ENCODE measurements around the gene FGD4. TPM values are rescaled to one million over a fixed set of nuclear protein-coding genes. Genes with fewer than 3 reads are reported as not detected.

Gene FGD4
- total RNA-seq, 1 donor from 2014 or later = 65.5 TPM

DNA sequence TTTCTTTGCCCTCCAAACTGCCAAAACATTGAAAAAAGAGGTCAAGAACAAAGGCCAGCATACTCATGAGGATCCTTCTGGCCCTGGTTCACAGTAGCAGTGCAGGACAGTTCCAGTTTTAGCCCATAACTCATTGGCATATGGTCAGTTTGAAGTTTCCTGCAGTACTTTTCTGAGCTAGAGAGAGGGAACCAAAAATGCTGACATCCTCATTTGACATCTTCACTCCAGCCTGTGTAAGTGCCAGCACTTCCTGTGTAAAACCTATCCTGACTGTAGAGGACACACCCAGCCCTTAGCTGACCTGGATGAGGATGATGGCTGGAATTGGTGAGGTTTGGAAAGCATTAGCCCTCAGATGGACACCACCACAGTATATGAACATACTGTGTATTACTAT is 84.1 kb downstream of the FGD4 start:
- DNase-seq (no peak), ATAC-seq (peak; percentile 76)
- TF ChIP-seq, protein P1, sequence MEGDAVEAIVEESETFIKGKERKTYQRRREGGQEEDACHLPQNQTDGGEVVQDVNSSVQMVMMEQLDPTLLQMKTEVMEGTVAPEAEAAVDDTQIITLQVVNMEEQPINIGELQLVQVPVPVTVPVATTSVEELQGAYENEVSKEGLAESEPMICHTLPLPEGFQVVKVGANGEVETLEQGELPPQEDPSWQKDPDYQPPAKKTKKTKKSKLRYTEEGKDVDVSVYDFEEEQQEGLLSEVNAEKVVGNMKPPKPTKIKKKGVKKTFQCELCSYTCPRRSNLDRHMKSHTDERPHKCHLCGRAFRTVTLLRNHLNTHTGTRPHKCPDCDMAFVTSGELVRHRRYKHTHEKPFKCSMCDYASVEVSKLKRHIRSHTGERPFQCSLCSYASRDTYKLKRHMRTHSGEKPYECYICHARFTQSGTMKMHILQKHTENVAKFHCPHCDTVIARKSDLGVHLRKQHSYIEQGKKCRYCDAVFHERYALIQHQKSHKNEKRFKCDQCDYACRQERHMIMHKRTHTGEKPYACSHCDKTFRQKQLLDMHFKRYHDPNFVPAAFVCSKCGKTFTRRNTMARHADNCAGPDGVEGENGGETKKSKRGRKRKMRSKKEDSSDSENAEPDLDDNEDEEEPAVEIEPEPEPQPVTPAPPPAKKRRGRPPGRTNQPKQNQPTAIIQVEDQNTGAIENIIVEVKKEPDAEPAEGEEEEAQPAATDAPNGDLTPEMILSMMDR (IDR thresholded peaks at IDR 0.05) = no peak
- Histone ChIP-seq H3K36me3 (no peaks in the 10 kb centered on the region), H3K4me3 (no peak overlapping the region), H3K9me3 (no peaks in the 10 kb centered on the region), H3K4me1 (no peaks in the 10 kb centered on the region), H3K27me3 (no peaks in the 10 kb centered on the region), H3K27ac (peak overlapping the region; percentile 55)
- intact Hi-C loops (cut with DNase I) = no loop called here

DNA sequence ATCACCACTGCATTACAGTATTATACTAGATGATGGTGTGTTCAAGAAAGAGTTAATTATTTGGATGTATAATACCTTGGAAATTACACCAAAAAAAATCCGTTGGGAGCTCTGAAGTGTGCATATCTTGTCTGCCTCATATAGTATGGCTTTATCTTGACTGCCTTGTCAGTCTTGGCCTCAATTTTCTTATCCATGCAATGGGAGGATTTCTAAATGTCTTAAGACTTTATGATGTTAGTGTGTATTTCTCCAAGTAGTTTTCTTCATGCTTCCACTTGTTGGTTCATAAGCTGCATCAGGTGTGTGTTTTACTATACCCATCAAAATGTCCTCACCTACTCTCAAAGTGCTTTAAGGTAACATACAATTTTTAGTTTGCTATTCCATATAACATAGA is 84.6 kb downstream of the FGD4 start:
- Histone ChIP-seq H3K27ac (no peak overlapping the region), H3K27me3 (no peaks in the 10 kb centered on the region), H3K4me1 (no peaks in the 10 kb centered on the region), H3K9me3 (no peaks in the 10 kb centered on the region), H3K36me3 (no peaks in the 10 kb centered on the region), H3K4me3 (no peak overlapping the region)
- ATAC-seq (no peak), DNase-seq (no peak)
- intact Hi-C loops (cut with DNase I) = no loop called here
- TF ChIP-seq, protein P1 (IDR thresholded peaks at IDR 0.05) = no peak

DNA sequence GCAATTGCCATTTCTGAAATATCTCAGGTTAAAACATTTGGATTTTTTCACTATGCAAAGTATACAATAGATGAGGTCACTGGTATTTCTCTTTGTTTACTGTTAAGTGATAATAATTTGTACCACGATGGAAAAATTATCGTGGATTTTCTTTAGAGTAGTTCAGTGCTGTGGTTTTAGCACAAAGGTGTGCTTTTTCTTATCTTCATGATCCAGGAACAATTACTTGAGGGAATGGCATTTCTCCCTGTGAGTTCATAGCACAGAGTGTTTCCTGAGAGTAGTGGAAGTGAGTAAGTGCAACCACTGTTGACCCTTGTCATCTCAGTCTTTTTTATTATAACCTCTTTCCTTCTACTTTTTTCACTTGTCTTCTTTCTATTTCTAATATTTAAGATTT is 86.8 kb downstream of the FGD4 start:
- TF ChIP-seq, protein P1 (IDR thresholded peaks at IDR 0.05) = no peak
- intact Hi-C loops (cut with DNase I) = no loop called here
- no peaks in the 10 kb centered on the region for H3K36me3 ChIP-seq
- no peaks in the 10 kb centered on the region for H3K27me3 ChIP-seq
- H3K4me1 ChIP-seq = no peaks in the 10 kb centered on the region
- peak overlapping the region; percentile 81 for H3K27ac ChIP-seq
- no peaks in the 10 kb centered on the region for H3K9me3 ChIP-seq
- DNase-seq = no peak
- ATAC-seq = peak; percentile 57
- H3K4me3 ChIP-seq = peak overlapping the region; percentile 42

DNA sequence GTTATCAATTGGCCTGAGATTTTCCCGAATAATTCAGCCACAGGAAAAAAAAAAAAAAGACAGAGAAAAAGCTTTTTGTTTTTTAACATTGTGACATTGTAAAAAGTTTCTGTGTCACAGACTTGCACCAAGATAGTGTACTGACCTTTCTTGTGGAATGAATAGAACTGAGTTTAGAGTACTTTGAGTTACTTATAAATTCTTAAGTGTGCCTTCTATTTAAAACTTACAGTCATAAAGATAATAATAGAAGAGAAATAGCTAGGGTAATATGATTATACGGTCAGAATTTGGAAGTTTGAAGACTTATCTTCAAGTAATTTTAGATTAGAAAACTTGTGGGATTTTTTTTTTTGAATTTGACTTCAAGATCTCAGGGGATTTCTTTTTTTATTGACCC is 88.8 kb downstream of the FGD4 start:
- TF ChIP-seq, protein P1 (IDR thresholded peaks at IDR 0.05) = no peak
- Histone ChIP-seq H3K27ac (no peak overlapping the region), H3K9me3 (no peaks in the 10 kb centered on the region), H3K4me1 (no peaks in the 10 kb centered on the region), H3K27me3 (no peaks in the 10 kb centered on the region), H3K4me3 (peak overlapping the region; percentile 42), H3K36me3 (no peaks in the 10 kb centered on the region)
- intact Hi-C loops (cut with DNase I) = no loop called here
- no peak for ATAC-seq
- no peak for DNase-seq

DNA sequence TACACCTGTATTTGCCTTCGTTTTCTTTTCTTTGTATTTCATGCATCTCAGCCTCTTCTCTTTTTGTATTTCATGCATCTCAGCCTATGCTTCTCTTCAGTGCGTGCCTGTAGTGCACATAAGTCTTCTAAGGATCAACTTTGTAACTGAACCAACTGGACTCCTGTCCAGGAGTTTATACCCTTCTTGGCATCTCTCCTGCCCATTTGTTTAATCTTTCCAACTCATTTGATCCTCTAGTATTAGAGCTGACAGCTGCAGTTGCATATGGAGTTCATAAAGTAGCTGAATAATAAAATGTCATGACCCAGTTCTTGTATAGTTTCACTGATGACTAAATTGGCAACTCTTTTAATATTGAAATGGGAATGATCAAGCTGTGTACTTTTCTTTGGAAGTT is 89.7 kb downstream of the FGD4 start:
- H3K4me1 ChIP-seq = no peaks in the 10 kb centered on the region
- H3K4me3 ChIP-seq = no peak overlapping the region
- no peaks in the 10 kb centered on the region for H3K36me3 ChIP-seq
- TF ChIP-seq, protein P1 (IDR thresholded peaks at IDR 0.05) = no peak
- H3K9me3 ChIP-seq = no peaks in the 10 kb centered on the region
- DNase-seq (no peak), ATAC-seq (no peak)
- no peak overlapping the region for H3K27ac ChIP-seq
- H3K27me3 ChIP-seq = no peaks in the 10 kb centered on the region
- intact Hi-C loops (cut with DNase I) = no loop called here

DNA sequence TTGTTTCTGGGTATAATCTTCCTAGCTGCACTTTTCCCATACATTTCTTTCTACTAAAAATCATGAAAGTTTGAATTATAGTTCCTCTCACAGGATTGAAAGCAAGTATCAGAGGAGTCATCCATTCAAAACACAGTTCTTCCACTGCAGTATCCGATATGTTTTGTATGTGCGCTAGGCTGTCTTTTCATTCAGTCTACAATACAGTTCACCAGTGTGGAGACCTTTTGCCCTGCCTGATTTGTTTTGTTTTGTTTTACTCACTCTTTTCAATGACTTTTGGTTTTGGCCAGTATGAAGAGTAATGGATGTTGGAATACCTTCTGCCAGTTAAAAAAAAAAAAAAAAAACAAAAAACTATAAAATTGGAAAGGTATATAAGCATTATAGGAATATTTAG is 91.4 kb downstream of the FGD4 start:
- Histone ChIP-seq H3K27me3 (no peaks in the 10 kb centered on the region), H3K27ac (no peak overlapping the region), H3K9me3 (no peaks in the 10 kb centered on the region), H3K4me1 (peaks cover 7% of the 10 kb centered on the region), H3K36me3 (no peaks in the 10 kb centered on the region), H3K4me3 (no peak overlapping the region)
- ATAC-seq (no peak), DNase-seq (no peak)
- intact Hi-C loops (cut with DNase I) = no loop called here
- TF ChIP-seq, protein P1 (IDR thresholded peaks at IDR 0.05) = no peak

Measured in upper lobe of right lung (tissue), 1 donor.